T-helper 2 cell (primary cell): ENCODE results near the gene OR2D3.
"Not testable (repeated sequence)": the region's sequence is repeated elsewhere in the genome, so short reads cannot be mapped to it uniquely, and the experiment has no call there.

Source experiments
- DNase-seq, 5 experiments: peaks; one replicate each; pipeline versions ENCODE4 v3.0.0 to v3.0.0-alpha.2; 2012 to 2022
- total RNA-seq, 2 donors: gene quantifications; one replicate each; lab custom pipeline; 2026; lab: John Stamatoyannopoulos, UW

The OR2D3 gene
- total RNA-seq = 0 reads per million in 2 donors

GRCh38 chr11:6920702-6921101 is at the start of gene OR2D3:
OR2D3 (plus strand) TSS chr11:6921002; CDS start chr11:6921002, 0 bp downstream.
- DNase-seq = no peak

DNA sequence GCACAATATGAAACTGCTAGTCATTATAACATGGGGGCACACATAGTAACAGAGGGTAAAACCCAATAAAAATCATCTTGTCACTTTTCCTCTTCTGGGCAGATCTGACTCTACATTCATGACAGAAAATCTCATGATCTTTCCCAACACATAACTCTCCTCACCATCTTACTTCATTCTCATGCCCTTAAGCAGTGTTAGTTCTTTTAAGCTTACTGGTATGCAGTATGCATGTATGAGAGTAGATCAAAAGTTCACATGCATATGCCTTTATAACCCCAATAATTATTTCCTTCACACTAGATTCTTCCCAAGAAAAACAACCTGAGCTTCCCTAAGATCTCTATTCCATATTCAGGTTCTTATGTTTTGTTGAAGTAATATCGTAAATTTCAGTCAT is 49.5 kb upstream of the OR2D3 start:
- no peak for DNase-seq

GRCh38 chr11:6875761-6876160 is 45.0 kb upstream of the OR2D3 start:
- no peak for DNase-seq

DNA sequence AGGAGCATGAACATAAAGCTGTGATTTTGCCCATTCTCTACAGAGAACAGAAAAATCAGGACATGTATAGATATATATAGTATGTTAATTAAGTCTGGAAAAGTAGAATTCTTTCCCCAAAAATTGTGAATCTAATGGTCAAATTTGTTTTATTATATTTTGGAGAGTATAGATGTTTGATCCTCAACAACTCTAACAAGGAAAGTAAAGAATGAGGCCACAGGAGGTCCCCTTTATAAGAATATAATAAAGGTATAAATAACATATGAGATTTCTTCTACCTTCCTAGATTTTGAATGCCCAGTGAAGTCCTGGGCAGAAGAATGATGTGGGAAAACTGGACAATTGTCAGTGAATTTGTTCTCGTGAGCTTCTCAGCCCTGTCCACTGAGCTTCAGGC is 44.5 kb upstream of the OR2D3 start, which contains the start of gene OR10A4:
Gene OR10A4 (plus strand): TSS at position 301 of the 400 bp plus-strand sequence. CDS start 23 bp downstream, at position 324.
- DNase-seq = no peak

DNA sequence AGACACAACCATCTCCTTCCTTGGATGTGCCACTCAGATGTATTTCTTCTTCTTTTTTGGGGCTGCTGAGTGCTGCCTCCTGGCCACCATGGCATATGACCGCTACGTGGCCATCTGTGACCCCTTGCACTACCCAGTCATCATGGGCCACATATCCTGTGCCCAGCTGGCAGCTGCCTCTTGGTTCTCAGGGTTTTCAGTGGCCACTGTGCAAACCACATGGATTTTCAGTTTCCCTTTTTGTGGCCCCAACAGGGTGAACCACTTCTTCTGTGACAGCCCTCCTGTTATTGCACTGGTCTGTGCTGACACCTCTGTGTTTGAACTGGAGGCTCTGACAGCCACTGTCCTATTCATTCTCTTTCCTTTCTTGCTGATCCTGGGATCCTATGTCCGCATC is 43.9 kb upstream of the OR2D3 start:
- no peak for DNase-seq

GRCh38 chr11:6882751-6883150 is 38.1 kb upstream of the OR2D3 start:
- no peak for DNase-seq

GRCh38 chr11:6887711-6888110 is 33.1 kb upstream of the OR2D3 start:
- DNase-seq = not testable (repeated sequence)

DNA sequence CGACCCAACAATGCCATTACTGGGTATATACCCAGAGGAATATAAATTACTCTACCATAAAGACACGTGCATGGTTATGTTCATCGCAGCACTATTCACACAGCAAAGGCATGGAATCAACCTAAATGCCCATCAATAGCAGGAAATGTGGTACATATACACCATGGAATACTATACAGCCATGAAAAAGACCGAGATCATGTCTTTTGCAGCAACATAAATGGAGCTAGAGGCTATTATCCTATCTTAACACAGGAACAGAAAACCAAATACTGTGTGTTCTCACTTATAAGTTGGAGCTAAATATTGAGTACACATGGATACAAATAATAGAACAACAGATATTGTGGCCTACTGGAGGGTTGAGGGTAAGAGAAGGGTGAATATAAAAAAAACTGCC is 32.0 kb upstream of the OR2D3 start:
- no peak for DNase-seq

DNA sequence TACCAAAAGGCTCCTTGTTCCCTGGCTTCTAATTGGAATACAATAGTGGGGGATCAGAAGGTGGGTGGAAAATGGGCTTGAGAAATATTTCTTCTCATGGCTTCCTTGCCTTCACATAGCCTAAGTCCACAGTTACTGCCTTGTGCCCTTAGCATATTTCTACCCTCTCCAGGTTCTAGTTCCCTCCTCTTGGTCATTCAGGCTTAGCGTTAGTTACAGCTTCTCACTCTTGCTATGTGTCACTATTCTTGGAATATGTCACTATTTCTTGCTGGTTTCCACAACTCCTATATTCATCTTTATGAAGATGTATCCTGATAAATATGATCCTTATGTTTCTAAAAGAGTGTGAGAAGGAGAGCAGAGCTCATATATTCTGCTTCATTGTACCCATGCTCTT is 31.0 kb upstream of the OR2D3 start:
- no peak for DNase-seq

DNA sequence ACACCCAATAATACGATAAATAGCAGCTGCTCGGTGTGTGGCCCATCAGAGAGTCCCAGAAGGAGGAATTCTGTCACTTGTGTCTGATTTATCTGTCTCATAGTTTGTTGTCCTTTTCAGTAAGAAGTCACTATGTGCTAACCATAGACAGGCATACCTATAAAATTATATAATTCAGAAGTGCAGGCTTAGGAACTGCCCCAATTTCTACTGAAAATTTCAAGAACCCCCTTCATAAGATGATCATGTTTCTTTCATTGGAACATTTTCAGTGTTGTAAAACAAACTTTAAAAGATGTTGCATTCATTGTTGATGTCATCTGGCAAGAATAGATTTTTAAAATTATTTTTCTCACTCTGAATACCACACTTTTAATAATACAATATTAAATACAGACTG is 28.4 kb upstream of the OR2D3 start, which contains the start of gene OR2D2:
Gene OR2D2 (minus strand): TSS at position 101 of the 400 bp plus-strand sequence. CDS start 0 bp downstream, at position 101.
- DNase-seq = no peak

DNA sequence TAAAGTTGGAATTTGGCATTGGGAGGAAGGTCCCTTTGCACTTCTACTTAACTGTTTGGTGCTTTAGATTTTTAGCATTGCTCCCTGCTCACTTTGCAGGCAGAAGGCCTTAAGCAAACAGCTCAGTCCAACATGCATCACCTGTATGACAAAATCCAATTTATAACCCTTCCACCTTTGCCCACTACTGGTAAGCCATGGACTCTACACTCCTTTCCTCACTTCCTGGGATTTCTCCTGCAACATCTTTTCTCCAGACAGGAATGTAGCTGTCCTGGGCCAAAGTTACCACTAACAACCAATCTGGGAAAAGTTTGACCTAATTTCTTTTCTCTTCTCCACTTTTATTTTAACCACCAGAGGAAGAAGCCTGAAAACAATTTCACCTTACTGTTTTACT is 26.7 kb upstream of the OR2D3 start:
- no peak for DNase-seq

GRCh38 chr11:6895010-6895409 is 25.8 kb upstream of the OR2D3 start:
- peak in 1 of 5 experiments; percentile 50 for DNase-seq

DNA sequence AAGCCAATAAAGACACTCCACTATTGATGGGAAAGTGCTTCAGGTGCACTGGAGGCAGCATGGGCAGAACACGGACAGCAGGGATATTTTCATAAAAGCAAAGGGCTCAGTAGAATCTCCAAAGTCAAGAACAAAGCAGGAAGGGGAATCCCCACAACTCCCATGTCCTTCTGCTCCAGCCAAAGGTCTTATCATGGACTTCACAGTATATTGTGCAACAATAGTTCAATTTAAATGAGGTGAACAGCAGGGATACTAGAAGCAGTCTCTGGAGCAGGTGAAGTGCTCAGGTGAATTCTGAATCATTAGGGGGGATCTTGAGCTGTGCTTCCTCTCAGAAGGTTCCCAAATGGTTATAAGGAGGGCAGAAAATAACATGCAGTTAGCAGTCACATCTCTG is 21.9 kb upstream of the OR2D3 start:
- DNase-seq = no peak

- DNase-seq = no peak
These were observed 20.3 kb upstream of the OR2D3 start for GRCh38 chr11:6900327-6900999.

DNA sequence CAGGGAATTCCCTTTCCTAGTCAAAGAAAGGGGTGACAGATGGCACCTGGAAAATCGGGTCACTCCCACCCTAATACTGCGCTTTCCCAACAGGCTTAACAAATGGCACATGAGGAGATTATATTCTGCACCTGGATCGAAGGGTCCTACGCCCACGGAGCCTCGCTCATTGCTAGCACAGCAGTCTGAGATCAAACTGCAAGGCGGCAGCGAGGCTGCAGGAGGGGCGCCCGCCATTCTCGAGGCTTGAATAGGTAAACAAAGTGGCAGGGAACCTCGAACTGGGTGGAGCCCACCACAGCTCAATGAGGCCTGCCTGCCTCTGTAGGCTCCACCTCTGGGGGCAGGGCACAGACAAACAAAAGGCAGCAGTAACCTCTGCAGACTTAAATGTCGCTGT is 16.0 kb upstream of the OR2D3 start:
- DNase-seq = not testable (repeated sequence)

GRCh38 chr11:6911378-6911777 is 9.4 kb upstream of the OR2D3 start:
- no peak for DNase-seq

DNA sequence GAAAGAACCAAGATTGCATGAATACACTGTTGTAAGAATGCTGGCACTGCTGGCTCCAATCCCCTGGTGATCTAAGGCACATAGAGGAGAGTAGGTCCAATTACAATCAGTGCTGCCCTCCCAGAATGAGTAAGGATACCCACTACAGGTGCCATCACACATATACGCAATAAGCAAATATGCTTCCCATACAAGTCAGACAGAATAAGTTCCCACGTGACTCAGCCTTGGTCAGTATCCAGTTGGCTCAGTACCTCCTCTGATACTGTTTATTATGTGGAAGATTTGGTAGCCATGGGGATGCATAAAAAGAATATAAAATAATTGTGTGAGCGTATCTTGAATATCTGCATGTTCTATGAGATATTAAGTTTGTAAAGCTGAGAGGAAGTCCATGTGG is 8.9 kb upstream of the OR2D3 start:
- DNase-seq = no peak

DNA sequence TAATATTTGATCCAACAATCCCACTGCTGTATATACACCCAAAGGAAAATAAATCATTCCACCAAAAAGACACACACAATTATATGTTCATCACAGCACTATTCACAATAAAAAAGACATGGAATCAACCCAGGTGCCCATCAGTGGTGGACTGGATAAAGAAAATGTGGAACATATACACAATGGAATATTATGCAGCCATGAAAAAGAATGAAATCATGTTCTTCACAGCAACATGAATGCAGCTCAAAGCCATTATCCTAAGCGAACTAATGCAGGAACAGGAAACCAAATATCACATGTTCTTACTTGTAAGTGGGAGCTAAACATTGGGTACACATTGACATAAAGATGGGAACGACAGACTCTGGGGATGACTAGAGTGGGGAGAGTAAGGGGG is 1.1 kb upstream of the OR2D3 start:
- no peak for DNase-seq

DNA sequence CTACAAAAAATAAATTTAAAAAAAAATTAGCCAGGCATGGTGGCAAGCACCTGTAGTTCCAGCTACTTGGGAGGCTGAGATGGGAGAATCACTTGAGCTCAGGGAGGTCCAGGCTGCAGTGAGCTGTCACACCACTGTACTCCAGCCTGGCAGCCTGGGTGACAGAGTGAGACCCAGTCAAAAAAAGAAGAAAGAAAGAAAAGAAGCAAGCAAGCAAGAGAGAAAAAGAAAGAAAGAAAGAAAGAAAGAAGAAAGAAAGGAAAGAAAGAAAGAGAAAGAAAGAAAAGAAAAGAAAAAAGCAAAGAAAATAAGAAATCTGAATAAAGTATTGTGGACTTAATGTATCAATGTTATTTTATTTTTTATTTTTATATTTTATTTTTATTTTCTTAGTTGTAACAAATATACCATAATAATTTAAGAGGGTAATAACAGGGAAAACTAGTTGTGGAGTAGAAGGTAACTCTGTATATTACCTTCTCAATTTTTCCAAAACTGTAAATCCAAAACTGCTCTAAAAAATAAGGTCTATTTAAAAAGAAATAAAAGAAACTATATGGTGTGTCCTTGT is 4.3 kb downstream of the OR2D3 start:
- DNase-seq = no peak

- DNase-seq = no peak
These were observed 4.9 kb downstream of the OR2D3 start for GRCh38 chr11:6925636-6926207.

GRCh38 chr11:6926208-6927029 is 5.6 kb downstream of the OR2D3 start, which contains the start of gene ZNF215:
ZNF215 (plus strand) TSS chr11:6926426; CDS start chr11:6932273, 5,847 bp downstream.
- peak in 1 of 5 experiments; percentile 54 for DNase-seq

DNA sequence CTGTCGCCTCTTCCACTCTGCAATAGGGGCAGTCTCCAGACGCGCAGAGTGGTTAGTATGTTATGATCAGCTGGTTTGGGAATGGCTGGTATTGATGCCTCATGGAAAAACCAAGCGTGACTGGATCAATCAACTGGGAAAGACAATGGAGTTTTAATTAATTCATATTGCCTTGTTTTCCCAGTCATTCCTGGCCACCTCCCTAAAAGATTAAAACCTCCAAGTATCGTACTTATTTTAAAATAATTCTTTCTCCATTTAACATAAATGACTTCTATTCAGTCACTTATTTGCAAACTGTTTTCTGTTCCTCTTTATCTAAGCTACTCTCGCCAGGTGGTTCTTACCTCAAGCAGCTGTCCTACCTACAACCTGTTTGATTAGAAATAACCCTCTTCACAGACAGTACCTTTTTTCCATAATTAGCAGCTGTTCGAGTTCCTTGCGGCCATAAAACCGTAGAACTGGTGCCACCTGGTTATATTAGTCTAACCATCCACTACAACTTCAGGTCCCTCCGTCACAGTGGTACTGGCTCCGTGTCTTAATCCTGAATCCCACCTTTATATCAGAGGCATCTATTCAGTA is 6.3 kb downstream of the OR2D3 start:
- no peak for DNase-seq

- no peak for DNase-seq
These were observed 8.1 kb downstream of the OR2D3 start for GRCh38 chr11:6928916-6929315.
